Stimulated activated CD4-positive, alpha-beta T cell treated with anti-CD3 and anti-CD28 coated beads, Interleukin-4, amount 100 ng/mL, for 1 hour (primary cell): Measurements from ENCODE around the gene GID8.

Source experiments
- DNase-seq: peaks from one replicate; pipeline ENCODE4 v3.0.0-alpha.2; 2020

The GID8 gene

DNA sequence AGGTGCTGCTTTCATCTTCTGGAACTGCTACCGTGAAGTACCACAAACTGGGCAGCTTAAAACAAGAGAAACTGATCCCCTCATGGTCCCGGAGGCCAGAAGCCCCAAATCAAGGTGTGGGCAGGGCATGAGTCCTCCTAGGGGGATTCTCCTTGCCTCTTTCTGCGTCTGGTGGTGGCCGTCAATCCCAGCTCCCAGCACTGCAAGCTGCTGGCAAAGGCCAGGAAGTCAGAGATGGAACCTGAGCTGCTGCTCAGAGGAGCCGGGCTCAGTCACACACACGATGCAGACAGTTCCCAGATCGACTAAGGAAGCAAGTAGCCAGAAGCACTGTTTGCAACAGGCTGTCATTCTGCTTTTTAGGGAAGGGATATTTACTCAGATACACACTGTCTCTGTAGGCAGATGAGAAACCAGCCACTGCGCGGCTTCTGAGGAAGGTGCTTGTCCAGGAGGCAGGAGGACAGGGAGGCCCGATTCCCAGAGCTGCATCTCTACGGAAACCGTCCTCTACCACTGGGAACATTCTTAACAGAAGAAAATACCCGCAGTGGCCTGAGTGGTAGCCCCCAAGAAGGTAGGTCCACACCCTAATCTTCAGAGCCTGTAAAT lies 53.4 kb downstream of the GID8 start:
- DNase-seq = no peak

DNA sequence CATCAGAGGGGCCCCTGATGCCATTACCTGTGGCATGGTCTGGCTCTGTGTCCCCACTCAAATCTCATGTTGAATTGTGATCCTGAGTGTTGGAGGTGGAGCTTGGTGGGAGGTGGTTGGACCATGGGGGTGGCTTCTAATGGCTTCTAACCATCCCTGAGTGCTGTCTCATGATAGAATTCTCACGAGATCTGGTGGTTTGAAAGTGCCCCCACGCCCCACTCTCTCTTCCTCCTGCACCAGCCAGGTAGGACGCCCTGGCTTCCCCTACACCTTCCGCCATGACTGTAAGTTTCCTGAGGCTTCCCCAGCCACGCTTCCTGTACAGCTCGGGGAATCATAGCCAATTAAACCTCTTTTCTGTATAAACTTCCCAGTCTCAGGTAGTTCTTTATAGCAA lies 53.9 kb downstream of the GID8 start:
- no peak for DNase-seq

DNA sequence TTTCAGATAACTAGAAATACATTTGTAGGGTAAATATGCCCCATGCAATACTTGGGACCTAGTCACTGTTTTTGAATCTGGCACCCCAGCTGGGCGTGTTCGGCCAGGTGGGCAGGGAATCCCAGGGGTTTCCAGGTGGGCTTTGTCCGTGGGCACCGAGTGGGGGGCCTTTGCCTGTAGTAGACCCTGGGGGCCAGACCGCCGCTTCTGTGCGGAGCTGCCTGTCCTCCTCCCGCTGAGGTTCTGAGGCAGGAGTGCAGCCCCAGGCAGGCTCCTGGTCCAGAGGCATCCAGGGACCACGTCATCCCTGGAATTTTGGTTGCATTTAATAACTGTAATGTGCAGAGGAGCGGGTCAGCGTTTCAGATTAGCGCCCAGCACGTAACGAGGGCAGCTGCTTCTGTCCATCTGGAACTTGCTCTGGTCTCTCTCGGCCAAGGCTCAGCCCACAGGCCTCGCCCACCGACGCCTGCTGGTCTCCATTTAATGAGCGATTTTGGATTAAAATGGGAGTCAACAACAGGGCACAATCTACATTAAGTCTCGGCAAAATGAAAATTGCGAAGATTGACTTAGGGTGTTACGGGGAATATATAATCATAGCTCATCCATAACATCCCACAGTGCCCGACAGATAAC lies 56.0 kb downstream of the GID8 start:
- DNase-seq = no peak

DNA sequence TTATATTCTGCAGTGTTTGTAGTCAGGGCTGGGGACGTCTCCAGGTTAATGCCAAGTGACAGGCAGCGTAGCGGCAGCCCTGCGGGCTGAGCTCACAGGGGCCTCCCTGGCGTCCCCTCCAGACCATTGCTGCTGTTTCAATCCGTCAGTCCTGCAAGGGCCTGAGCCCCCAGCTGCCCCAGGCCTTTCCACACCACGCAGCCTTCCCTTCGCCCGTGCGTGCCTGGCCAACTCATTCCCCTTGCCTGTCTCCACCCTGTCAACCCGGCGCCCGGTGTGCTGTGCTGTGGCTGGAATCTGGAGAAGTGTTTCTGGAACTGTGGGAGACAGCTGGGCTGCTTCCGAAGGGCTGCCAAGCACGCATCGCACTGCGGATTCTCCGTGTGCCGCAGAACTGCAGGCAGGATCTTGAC lies 56.9 kb downstream of the GID8 start:
- no peak for DNase-seq

DNA sequence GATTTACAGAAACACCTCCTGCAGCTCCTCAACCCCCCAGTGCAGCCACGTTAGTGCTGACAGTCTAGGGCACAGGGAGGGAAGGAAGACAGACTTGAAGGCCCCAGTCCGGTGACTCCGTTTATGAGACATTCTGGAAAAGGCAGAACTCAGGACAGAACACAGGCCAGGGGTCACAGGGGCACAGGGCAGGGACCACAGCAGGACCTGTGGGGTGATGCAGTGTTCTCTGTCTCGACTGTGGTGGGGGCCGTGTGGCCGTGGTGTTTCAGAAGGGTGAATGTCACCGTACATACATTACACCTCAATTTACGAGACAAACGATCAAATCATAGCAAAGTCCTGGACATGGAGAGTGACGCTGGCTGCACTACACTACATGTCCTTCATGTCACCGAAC lies 57.5 kb downstream of the GID8 start:
- no peak for DNase-seq

DNA sequence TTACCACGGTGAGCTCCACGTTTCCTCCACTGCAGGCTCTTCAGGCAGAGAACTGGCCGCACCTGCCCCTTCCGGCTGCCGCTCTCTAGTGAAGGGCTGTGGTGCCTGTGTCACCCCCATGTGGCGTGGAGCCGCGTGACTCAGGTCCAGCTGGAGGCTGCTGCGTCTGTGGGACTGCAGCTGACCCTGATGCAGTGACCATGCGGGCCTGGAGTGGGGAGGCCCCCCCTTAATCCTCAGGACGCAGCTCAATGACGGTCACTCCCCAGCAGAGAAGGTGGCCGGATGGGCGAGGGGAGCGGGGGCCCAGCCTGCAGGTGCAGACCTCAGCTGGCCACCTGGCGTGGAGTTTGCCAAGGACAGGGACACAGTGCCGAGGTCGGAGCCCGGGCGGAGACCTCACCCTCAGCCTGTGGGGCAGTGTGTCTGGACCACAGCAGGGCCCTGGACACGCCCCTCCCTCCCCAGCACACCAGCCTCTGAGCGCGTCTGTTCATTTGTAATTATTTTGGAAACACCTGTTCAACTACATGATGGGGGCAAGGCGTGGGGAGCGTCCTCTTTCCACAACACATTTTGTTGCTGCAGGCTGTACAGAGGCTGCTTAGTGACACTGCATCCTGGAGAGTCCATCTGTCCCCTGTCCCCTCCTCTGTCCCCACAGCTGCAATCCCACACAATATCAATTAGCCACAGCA lies 58.1 kb downstream of the GID8 start:
- no peak for DNase-seq

DNA sequence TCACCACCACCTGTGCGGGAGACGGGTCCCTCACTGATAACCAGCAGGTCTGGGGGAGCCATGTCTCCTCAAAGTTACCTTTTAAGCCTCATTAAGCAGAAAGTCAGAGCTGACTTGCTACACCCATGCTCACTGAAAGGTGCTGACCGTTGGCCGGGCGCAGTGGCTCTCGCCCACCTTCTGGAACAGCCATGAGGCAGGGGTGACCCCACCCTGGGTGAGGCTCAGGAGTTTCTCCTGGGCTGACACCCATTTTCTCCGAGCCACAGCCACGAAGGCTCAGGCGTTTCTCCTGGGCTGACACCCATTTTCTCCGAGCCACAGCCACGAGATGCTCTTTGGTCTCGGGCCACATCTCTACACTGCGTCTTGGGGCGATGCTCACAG lies 58.6 kb downstream of the GID8 start:
- DNase-seq = no peak

DNA sequence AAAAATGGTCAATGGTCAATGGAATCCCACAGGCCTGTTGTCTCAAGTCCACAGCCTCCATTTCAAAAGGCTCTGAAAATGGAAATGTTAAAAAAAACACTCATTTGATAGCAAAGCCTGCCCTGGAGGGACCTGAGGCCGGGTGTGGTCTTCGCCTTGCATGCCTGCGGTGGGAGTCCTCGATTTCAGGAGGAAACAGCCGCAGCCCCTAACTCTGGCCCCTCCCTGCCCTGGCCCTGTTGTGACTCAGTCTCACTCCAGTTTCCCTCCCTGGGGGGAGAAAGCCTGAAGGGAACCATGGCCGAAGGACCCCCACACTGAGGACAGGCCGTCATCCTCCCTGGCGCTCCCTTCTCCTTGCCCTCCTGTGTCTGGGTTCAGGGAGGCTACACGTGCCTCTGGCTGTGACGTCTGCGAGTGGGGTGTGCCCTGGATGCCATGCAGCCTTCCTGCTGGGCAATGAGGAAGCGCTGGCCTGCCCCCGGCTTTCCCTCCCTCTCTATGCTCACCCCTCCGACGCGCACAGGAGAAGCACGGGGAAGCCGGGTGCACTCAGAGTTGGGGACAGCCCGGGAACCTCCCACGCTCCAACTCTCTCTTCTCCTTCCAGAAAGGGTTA lies 59.6 kb downstream of the GID8 start:
- no peak for DNase-seq
